ENCODE data around the gene CRYBA2.

CRYBA2 gene

GRCh38 chr2:218946621-218947020 is 46.6 kb downstream of the CRYBA2 start:
- Mint-ChIP-seq H3K36me3 (ENCODE audit: low read depth) (no peaks in the 10 kb centered on the region), H3K27me3 (ENCODE audit: low read depth, poor library complexity) (peaks cover 92% of the 10 kb centered on the region), H3K4me3 (no peak overlapping the region), H3K4me1 (no peaks in the 10 kb centered on the region), H3K27ac (no peak overlapping the region), H3K9me3 (peaks cover 5% of the 10 kb centered on the region)
- DNase-seq: no peak
- TF ChIP-seq, protein P1, sequence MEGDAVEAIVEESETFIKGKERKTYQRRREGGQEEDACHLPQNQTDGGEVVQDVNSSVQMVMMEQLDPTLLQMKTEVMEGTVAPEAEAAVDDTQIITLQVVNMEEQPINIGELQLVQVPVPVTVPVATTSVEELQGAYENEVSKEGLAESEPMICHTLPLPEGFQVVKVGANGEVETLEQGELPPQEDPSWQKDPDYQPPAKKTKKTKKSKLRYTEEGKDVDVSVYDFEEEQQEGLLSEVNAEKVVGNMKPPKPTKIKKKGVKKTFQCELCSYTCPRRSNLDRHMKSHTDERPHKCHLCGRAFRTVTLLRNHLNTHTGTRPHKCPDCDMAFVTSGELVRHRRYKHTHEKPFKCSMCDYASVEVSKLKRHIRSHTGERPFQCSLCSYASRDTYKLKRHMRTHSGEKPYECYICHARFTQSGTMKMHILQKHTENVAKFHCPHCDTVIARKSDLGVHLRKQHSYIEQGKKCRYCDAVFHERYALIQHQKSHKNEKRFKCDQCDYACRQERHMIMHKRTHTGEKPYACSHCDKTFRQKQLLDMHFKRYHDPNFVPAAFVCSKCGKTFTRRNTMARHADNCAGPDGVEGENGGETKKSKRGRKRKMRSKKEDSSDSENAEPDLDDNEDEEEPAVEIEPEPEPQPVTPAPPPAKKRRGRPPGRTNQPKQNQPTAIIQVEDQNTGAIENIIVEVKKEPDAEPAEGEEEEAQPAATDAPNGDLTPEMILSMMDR (IDR thresholded peaks at IDR 0.05): no peak

- Mint-ChIP-seq H3K36me3 (ENCODE audit: low read depth) (no peaks in the 10 kb centered on the region), H3K27ac (no peak overlapping the region), H3K4me3 (no peak overlapping the region), H3K4me1 (no peaks in the 10 kb centered on the region), H3K27me3 (ENCODE audit: low read depth, poor library complexity) (peaks cover 91% of the 10 kb centered on the region), H3K9me3 (peaks cover 5% of the 10 kb centered on the region)
- no peak for DNase-seq
- TF ChIP-seq, protein P1 (IDR thresholded peaks at IDR 0.05): no peak
Measured at GRCh38 chr2:218944759-218945404, 48.3 kb downstream of the CRYBA2 start.
